ENCODE results near the gene PLTP.
A peak's percentile ranks its signal among the peaks of the same experiment; 100 is the strongest.
"Not testable (repeated sequence)": the region's sequence is repeated elsewhere in the genome, so short reads cannot be mapped to it uniquely, and the experiment has no call there.

PLTP gene

DNA sequence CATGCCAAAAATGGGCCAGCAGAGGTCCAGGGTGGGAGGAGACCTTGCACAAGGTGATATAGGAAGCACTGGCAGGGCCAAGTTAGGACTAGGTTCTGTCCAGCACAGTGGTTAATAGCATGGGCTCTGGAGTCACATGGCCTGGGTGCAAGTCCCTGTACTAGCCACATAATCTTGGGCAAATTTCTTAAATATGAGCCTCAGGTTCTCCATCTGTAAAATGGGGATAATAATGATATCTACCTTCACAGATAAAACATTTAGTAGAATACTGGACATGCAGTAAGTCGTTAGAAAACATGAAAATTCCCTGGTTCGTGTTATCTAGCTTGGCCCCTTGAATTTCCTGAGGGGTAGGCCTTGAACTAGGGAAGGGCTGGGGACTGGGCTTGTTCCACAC lies 14.7 kb downstream of the PLTP start:
- DNase-seq (ENCODE audit: low read depth): no peak

DNA sequence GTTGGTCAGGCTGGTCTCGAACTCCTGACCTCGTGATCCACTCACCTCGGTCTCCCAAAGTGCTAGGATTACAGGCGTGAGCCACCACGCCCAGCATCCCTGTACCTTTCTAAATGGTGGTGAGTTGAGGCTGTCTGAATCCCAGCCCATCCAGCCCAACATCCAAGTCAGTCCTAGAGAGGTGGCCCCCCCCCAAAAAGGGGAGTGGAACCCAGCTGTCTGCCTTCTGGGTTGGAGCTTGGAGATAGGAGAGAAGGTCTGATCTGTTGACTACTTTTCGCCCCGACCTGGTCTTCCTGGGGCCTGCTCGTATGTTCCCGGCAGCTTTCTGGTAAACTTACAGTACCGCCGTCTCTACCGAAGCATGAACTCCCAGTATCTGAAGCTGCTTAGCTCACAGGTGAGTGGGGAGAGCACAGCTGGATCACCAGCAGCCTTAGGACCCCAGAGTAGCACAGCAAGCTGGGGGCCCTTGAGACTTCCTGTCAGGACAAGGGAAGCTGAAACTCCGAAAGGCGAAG lies 15.3 kb downstream of the PLTP start:
- no peak for DNase-seq (ENCODE audit: low read depth)

DNA sequence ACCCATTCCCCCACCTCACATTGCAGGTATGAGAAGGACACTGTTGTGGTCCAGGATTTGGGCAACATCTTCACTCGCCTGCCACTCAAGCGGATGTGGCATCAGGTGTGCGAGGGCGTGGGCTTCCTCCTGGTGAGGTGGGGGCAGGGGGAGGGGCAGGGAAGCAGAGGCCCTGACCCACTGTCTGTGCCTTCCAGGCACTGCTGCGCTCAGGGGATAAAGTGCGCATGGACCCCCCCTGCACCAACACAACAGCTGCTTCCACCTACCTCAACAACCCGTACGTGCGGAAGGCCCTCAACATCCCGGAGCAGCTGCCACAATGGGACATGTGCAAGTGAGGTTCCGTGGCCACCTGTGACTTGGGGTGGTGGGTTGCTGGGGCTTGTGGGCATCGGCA lies 17.2 kb downstream of the PLTP start:
- DNase-seq (ENCODE audit: low read depth): no peak

DNA sequence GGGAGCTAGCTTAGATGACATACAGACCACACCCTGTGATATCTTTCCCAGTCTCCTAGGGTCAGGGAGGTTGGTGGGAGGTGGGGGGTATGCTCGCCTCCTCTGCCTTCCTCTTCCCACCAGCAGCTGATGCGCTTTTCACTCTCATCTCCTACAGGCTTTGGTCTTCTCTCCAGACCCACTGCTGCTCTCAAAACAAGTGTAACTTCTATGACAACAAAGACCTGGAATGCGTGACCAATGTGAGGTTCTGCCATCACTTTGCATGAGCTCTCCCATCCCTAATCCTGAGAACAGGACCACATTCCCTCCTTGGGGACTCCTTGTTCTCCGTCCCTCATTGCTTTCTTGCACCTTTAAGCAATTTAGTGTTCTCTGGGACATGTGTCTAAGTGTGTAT lies 18.1 kb downstream of the PLTP start:
- DNase-seq (ENCODE audit: low read depth): no peak

DNA sequence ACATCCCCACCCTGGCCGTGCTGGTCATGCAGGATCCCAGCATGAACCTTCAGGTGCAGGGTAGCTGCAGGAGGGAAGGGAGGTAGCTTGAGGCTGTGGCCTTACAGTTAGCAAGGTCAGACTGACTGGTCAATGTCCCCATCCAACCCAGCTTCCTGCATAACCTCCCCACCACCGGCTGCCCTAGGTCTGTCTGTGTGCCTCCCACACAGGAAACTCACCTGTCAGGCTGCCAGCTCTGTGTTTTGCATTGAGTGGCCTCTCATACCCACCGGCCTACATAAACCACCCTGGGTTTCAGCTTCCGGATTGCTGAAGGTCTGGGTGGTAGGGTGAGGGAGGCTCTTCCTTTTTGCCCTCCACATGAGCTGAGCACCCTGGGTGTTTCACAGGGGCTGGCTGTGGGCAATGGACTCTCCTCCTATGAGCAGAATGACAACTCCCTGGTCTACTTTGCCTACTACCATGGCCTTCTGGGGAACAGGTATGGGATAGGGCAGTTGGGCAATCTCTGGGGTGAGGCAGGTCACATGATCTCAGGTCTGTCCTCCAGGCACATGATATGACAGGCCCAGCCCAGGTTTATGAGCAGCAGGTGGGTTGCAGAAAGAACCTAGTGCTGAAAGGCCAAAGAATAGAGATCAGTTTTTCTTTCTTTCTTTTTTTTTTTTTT lies 19.0 kb downstream of the PLTP start:
- DNase-seq (ENCODE audit: low read depth): no peak

DNA sequence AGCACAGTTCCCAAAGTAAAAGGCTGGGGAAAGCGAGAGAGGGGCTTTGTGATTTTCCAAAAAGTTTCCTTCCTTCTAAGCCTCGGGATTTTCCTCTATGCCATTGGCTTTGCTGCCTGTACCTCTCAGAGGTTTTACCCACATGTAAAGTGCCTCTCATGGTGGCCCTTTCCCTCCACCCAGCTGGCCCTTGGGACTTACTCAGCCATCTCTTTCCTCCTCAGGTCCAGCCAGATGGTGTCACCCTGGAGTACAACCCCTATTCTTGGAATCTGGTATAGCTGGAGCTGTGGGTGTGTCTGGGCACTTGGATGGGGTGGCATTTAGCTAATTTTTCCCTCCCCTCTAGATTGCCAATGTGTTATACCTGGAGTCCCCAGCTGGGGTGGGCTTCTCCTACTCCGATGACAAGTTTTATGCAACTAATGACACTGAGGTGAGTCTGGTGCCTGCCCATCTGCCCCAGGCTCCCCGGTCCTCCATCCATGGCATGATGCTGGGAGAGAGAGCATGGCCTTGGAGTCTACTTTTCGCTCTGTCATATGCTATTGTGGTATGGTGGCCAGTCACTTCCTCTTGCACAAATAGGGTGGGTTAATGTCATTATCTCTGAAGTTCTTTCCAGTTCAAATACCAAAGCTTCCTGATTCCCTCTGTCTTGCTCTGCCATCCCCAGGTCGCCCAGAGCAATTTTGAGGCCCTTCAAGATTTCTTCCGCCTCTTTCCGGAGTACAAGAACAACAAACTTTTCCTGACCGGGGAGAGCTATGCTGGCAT lies 19.7 kb downstream of the PLTP start:
- DNase-seq (ENCODE audit: low read depth): no peak

DNA sequence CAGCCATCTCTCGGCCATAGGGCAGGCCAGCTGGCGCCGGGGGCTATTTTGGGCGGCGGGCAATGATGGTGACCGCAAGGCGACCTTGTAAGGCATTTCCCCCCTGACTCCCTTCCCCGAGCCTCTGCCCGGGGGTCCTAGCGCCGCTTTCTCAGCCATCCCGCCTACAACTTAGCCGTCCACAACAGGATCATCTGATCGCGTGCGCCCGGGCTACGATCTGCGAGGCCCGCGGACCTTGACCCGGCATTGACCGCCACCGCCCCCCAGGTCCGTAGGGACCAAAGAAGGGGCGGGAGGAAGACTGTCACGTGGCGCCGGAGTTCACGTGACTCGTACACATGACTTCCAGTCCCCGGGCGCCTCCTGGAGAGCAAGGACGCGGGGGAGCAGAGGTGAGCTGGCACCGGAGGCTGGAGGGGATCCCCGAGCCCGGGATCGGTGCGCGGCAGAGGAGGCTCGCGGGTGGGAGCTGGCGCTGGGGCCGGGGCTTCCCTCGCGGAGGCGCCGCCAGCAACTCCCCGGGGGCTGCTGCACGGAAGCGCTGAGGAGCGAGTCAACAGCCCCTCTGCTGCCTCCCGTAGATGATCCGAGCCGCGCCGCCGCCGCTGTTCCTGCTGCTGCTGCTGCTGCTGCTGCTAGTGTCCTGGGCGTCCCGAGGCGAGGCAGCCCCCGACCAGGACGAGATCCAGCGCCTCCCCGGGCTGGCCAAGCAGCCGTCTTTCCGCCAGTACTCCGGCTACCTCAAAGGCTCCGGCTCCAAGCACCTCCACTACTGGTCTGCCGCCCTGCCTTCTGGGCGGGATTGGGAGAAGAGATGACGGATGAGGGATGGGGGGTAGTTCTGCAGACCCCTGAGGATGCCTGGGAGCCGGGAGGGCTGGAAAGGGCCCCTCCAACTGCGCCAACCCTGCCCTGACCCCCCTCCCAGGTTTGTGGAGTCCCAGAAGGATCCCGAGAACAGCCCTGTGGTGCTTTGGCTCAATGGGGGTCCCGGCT lies 20.7 kb downstream of the PLTP start, which contains the start of the genes CTSA and NEURL2:
Gene CTSA, plus strand, starts transcription at position 351 of the 999 bp plus-strand sequence. Its CDS starts 234 bp downstream, at position 585.
Gene NEURL2, minus strand, starts transcription at position 224 of the 999 bp plus-strand sequence. Its CDS starts 217 bp downstream, at position 7.
- DNase-seq (ENCODE audit: low read depth): peak; percentile 78

DNA sequence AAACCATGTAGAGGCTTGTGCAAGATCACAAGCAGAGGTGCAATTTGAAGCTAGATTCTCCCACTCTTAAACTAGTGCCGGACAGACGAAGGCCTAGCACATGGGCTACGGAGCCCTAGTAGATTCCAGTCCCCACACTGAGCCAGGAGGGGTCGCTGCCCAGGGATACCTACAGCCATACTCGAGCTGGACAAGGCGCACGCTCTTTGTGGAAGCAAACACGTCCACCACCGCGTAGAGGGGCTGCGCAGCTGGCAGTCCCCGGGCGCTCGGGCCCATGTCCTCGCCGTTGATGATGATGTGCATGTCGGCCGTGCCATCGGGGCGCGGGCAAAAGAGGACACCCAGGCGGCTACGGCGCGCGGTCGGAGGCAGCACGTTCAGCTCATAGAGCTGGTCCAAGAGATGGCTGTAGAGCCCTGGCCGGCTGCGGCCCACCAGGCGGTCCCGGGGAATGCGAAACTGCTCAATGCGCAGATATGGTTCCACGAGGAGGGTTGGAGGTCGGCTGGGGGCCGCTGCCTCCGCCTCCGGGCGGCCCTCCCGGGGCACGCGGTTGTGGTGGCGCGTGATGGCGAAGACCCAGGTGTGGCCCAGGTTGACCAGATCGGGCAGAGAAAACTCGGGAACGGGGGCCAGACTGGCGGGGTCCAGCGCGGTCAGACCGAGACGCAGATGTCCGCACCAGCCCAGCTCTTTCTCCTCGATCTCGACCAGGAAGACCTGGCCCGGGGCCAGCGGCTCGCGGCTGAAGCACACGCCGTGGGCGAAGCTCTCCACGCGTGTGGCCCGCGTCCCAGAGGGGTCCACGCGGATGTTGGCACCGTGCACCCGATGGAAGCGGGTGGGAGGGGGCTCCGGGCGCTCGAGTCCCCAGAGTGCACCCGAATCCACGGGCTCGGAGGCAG lies 21.6 kb downstream of the PLTP start:
- peak; percentile 19 for DNase-seq (ENCODE audit: low read depth)

DNA sequence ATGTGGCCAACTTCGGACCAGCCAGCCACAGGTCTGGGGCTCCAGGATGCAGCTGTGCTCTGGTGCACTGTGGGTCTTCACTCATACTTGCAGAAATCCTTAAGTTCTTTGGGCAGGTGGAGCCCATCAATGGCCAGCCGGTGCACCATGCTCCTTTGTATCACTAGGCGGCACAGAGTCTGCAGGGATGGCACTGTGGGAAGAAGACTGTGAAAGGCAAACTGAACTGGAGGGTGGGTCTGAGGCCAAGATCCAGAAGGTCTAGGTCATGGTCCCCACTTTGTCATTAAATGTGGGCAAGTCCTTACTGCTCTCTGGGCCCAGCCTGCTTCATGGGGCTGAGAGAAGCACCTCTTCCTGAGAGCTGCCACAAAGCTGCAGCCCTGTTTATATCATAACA lies 23.3 kb downstream of the PLTP start:
- no peak for DNase-seq (ENCODE audit: low read depth)

DNA sequence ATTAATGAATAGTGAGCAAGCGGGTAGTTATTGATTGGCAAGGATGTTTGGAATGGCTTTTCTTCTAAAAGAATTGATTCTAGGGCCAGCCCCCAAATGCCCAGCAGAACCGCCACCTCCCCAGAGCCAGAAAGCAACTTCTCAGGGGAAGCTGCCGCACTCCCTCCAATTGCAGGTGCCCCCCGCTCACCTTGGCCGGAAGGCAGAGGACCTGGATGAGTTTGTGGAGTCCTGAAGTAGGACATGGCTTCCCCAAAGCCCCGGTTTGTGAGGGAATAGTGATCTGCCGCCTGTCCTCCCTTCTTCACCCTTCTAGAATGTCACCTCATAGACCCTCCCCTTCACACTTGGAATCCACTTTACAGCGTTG lies 24.6 kb downstream of the PLTP start, which contains the start of gene SPATA25:
Gene SPATA25, minus strand, starts transcription at position 277 of the 370 bp plus-strand sequence. Its CDS starts 32 bp downstream, at position 245.
- DNase-seq (ENCODE audit: low read depth): no peak

DNA sequence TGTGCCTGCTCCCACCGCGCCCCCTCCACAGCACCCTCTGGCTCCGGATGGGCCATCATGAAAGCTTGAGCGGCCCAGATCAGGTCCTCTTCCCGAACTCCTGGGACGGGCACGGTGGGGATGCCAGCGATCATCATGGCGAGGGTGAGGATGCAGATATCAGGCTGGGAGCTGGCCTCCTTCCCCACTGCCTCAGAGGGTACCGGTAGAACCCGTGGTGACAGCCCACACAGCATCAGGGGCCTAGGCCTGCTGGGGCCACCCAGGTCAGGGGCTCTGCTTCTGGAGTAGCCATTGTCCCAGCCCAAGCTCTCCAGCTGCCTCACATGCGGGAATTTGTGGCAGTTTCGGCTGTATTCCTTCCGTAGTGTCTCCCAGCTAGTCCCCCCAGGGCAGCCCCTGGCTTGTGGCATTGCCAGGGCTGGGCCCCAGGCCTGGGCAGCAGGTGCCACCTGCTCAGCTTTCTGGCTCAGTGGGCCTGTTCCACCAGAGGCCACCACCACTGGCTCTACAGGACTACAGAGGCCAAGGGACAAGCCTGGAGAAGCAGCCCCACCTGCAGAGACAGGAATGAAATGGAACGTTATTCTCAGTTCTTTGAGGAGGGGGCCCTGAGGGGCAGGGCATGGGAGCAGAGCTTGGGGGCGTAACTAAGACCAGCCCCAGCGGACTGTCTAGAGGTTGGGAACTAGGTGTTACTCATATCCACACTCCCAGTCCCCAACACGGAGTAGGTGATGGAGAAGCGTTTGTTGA lies 25.2 kb downstream of the PLTP start:
- no peak for DNase-seq (ENCODE audit: low read depth)

DNA sequence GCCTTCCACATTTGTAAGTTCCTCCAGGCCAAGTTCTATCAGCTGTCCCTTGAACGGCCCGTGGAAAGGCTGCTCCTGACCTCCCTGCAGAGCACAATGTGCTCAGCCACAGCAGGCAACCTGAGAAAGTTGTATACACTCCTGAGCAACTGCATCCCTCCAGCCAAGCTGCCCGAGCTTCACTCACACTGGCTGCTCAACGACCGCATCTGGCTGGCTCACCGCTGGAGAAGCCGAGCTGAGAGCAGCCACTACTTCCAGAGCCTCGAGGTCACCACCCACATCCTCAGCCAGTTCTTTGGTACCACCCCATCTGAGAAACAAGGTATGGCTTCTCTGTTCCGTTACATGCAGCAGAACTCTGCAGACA lies 28.9 kb downstream of the PLTP start:
- no peak for DNase-seq (ENCODE audit: low read depth)

DNA sequence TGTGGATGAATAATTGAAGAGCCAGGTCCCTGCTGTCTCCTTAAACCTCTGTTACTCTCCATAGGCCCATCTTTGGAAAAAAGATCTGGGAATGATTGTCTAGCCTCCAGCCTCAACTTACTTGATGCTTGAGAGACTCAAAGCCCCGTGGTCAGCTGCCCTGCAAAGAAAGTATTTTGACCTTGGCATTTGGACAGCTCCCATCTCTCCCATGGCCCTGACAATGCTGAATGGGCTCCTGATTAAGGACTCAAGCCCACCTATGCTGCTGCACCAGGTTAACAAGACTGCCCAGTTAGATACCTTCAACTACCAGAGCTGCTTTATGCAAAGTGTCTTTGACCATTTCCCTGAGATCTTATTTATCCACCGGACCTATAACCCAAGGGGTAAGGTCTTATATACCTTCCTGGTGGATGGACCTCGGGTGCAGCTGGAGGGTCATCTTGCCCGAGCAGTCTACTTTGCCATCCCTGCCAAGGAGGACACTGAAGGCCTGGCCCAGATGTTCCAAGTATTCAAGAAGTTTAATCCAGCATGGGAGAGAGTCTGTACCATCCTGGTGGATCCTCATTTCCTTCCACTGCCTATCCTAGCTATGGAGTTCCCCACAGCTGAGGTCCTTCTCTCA lies 29.4 kb downstream of the PLTP start:
- no peak for DNase-seq (ENCODE audit: low read depth)

DNA sequence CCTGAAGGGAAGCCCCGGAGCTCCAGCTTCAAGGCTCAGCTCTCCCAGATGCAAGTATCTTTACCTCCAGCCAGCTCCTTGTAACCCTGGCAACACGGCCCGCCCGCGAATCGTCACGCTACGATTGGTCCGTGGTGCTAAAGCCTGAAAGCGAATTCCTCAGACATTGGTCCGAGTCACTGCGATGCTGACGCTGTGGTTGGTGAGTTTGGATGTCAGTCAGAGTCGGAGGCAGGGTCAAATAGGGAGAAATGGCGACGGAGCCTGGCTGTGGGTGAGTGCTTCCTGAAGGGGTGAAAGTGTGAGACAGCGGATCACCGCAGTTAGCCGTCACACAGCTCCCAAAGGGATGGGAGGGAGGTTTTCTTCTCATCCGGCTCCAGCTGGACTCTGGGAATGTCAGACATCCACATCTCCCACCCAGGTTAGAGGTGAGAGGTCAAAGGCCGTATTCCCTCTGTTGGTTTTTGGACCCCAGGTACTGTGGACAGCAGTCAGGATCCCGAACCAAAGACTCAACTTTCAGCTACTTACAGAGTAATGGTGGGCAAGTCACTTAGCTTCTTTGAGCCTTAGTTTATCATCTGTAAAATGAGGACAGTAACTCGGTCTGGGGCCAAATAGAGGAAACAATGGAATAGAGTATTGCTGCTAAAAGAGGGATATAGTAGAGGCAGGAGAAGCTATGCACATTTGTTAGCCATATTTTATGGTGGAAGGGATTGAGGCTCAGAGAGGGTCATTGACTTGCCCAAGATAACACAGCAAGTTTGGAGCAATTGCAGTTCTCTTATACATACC lies 30.8 kb downstream of the PLTP start, which contains the start of gene ZSWIM1:
Gene ZSWIM1, plus strand, starts transcription at position 240 of the 801 bp plus-strand sequence. CDS start 1,366 bp downstream, outside the sequence.
- DNase-seq (ENCODE audit: low read depth): peak; percentile 97

DNA sequence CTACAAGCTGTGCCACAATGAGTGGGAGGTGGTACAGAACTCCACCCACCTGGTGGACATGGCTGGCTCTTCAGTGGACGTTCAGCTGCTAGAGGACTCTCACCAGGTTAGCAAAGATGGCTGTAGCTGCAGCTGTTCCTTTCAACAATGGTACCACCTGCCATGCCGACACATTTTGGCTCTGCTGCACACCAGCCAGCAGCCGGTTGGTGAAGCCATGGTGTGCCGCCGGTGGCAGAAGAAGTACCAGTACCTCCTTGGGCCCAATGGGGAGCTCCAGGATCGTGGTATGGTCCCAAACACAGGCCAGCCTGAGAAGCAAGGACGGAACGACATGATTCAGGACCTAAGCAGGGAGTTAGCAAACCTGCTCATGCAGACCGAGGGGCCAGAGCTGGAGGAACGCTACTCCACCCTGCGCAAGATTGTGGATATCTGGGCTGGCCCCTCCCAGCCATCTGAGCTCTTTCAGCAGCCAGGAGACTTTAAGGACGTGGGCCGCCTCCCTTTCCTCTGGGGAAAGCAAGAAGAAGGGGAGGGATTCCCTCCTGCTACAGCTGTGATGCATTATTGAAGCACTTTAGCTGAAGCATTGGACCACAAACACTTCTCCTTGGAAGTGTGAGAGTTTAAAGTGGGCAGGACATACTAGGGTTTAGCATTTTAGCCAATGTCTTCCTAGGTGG lies 33.7 kb downstream of the PLTP start:
- DNase-seq (ENCODE audit: low read depth): no peak

DNA sequence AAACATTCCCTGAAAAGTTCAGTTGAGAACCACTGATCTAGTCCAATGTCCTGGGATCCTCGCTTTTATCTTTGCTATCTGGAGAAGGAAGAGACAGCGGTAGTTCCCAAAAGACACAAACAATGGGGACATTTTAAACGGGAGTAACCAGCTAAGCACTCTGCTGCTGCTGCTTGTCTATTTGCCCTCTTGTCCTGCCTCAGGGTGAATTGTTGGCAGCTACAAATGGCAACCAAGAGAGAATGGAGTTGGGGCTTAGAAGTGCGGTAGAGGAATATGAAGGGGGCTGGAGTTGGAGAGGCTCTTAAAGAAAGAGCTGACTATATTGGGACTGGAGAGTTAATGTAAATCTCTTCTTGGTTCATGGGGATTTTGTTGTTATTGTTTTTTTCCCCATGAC lies 37.4 kb downstream of the PLTP start:
- no peak for DNase-seq (ENCODE audit: low read depth)

DNA sequence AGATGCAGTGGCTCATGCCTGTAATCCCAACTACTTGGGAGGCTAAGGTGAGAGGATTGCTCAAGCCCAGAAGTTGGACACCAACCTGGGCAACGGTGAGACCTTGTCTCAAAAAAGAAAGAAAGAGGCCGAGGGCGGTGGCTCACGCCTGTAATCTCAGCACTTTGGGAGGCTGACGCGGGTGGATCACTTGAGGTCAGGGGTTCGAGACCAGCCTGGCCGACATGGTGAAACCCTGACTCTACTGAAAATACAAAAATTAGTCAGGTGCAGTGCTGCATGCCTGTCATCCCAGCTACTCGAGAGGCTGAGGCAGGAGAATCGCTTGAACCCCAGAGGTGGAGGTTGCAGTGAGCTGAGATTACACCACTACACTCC lies 37.9 kb downstream of the PLTP start:
- not testable (repeated sequence) for DNase-seq (ENCODE audit: low read depth)

All from stimulated activated CD8-positive, alpha-beta memory T cell treated with anti-CD3 and anti-CD28 coated beads, Interleukin-12 subunit alpha, Interleukin-12 subunit beta, amount 100 ng/mL, for 1 hour (primary cell).